ENCODE results near the gene PTPN4.

DNA sequence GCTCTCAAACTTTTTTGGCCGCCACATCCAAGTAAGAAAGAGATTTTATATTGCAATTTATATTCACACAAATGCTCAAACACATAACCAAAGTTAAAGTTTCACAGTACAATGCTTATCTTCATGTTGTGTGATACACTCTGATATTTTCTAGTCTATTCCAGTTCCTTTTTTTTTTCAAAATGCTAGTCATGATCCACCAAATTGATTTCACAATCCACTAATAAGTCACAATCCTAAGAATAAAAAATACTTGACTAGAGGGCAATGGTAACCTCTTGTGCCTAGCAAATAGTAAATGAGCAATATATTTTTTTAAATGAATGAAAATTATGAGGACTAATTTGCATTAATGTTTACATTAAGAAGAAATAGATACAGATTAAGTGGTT lies 5.8 kb upstream of the PTPN4 start:
- TF ChIP-seq ZNF274 (IDR thresholded peaks at IDR 0.05; ENCODE audit: low read depth, low read length) (no peak), YY1 (IDR thresholded peaks at IDR 0.05; ENCODE audit: insufficient read depth, insufficient read length) (no peak)

All from NT2/D1 (cell line).